Measurements from ENCODE around the gene DRAM2. TPM values are rescaled to one million over a fixed set of nuclear protein-coding genes. Genes with fewer than 3 reads are reported as not detected.

DRAM2 gene
- total and polyA plus RNA-seq, 9 of the 15 experiments (the other 6 are each of a cell fraction or from before 2014, with no cell fraction given): 29.0 to 161 (median 53.5) TPM

GRCh38 chr1:111179968-111180533 is 40.2 kb upstream of the DRAM2 start:
- no peak overlapping the region for H3K9ac ChIP-seq (ENCODE audit: insufficient read depth in 1 of 2, low read depth in 2 of 2, low read length in 2 of 2)
- H3K27ac ChIP-seq (ENCODE audit: extremely low read depth, low read depth, low read length): no peak overlapping the region
- H2AFZ ChIP-seq (ENCODE audit: low read depth, low read length): no peak overlapping the region
- intact Hi-C loops (cut with micrococcal nuclease): no loop called here
- peaks cover 69% of the 10 kb centered on the region for H3K36me3 ChIP-seq (ENCODE audit: control insufficient read depth, insufficient read depth, low read length)
- TF ChIP-seq SAFB (IDR thresholded peaks at IDR 0.05; ENCODE audit: borderline replicate concordance, low read depth, low read length) (no peak), SMC3 (conservative IDR thresholded peaks at IDR 0.05; ENCODE audit: insufficient read depth, low read depth, low read length) (no peak), SRSF9 (IDR thresholded peaks at IDR 0.05; ENCODE audit: borderline replicate concordance, low read depth, low read length) (no peak), SRSF7 (optimal IDR thresholded peaks at IDR 0.05; ENCODE audit: low read depth, low read length) (no peak), RBFOX2 (IDR thresholded peaks at IDR 0.05; ENCODE audit: low read depth, low read length) (no peak), HMBOX1 (IDR thresholded peaks at IDR 0.05) (no peak)
- in situ Hi-C loops (cut with MboI): no loop called here
- H3K9me1 ChIP-seq (ENCODE audit: control insufficient read depth, insufficient read depth, low read length): no peaks in the 10 kb centered on the region
- no peaks in the 10 kb centered on the region for H3K9me3 ChIP-seq (replicated peaks; ENCODE audit: control insufficient read depth, insufficient read depth, low read depth, low read length)
- no TSS peak for BruUV-seq (replicated peaks)
- H3K4me1 ChIP-seq (replicated peaks in 1 of 2; ENCODE audit: control insufficient read depth in 2 of 2, insufficient read depth in 2 of 2, low read length in 2 of 2): no peaks in the 10 kb centered on the region
- CTCF ChIA-PET (ENCODE audit: low intra/inter-chr PET ratio): no interaction called here
- DNase-seq (ENCODE audit: extremely low read depth in 1 of 4, low spot score in 3 of 4): no peak
- FAIRE-seq: no peak
- no peak for ATAC-seq
- no peak overlapping the region for H3K4me2 ChIP-seq (ENCODE audit: insufficient read depth, low read length)
- POLR2A ChIA-PET: interaction anchor here (1.5 to 1.6 kb wide), 2 partner anchors 9 to 16 kb away, joined by 4 read pairs; no protein-coding TSS in a partner anchor
- H4K20me1 ChIP-seq (replicated peaks; ENCODE audit: control insufficient read depth, insufficient read depth, low read length): no peaks in the 10 kb centered on the region
- H3K4me3 ChIP-seq: no peak overlapping the region
- H3K79me2 ChIP-seq (ENCODE audit: control insufficient read depth, insufficient read depth, low read length): no peaks in the 10 kb centered on the region
- no peaks in the 10 kb centered on the region for H3K27me3 ChIP-seq (ENCODE audit: control insufficient read depth in 2 of 2, insufficient read depth in 2 of 2, low read length in 2 of 2)

All from K562 (cell line).